ENCODE measurements around the gene STK38.

DNA sequence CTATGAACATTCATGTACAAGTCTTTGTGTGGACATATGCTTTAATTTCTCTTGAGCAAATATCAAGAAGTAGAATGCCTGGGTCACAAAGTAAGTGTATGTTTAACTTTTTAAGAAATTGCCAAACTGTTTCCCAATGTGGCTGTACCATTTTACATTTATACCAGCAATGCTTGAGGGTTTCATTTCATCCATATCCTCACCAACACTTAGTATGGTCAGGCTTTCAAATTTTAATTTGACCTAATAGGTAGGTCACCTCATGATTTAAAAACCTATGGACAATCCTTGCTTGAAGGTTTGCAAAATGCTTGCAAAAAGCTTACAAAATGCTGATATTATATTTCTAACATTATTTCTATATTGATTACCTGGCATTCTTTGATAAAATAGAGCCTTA is 27.4 kb upstream of the STK38 start:
- TF ChIP-seq, protein P1, sequence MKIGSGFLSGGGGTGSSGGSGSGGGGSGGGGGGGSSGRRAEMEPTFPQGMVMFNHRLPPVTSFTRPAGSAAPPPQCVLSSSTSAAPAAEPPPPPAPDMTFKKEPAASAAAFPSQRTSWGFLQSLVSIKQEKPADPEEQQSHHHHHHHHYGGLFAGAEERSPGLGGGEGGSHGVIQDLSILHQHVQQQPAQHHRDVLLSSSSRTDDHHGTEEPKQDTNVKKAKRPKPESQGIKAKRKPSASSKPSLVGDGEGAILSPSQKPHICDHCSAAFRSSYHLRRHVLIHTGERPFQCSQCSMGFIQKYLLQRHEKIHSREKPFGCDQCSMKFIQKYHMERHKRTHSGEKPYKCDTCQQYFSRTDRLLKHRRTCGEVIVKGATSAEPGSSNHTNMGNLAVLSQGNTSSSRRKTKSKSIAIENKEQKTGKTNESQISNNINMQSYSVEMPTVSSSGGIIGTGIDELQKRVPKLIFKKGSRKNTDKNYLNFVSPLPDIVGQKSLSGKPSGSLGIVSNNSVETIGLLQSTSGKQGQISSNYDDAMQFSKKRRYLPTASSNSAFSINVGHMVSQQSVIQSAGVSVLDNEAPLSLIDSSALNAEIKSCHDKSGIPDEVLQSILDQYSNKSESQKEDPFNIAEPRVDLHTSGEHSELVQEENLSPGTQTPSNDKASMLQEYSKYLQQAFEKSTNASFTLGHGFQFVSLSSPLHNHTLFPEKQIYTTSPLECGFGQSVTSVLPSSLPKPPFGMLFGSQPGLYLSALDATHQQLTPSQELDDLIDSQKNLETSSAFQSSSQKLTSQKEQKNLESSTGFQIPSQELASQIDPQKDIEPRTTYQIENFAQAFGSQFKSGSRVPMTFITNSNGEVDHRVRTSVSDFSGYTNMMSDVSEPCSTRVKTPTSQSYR (CRISPR knock-in tag; IDR thresholded peaks at IDR 0.05) = no peak
- TF ChIP-seq JUN (CRISPR knock-in tag; IDR thresholded peaks at IDR 0.05) (no peak), NFE2L1 (CRISPR knock-in tag; IDR thresholded peaks at IDR 0.05) (no peak), TEAD1 (CRISPR knock-in tag; IDR thresholded peaks at IDR 0.05) (no peak), ZNF263 (CRISPR knock-in tag; IDR thresholded peaks at IDR 0.05; ENCODE audit: low read depth) (no peak), MYBL2 (CRISPR knock-in tag; IDR thresholded peaks at IDR 0.05) (no peak)
- TF ChIP-seq, protein P2, sequence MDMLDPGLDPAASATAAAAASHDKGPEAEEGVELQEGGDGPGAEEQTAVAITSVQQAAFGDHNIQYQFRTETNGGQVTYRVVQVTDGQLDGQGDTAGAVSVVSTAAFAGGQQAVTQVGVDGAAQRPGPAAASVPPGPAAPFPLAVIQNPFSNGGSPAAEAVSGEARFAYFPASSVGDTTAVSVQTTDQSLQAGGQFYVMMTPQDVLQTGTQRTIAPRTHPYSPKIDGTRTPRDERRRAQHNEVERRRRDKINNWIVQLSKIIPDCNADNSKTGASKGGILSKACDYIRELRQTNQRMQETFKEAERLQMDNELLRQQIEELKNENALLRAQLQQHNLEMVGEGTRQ (CRISPR knock-in tag; IDR thresholded peaks at IDR 0.05) = no peak
- TF ChIP-seq, protein P3, sequence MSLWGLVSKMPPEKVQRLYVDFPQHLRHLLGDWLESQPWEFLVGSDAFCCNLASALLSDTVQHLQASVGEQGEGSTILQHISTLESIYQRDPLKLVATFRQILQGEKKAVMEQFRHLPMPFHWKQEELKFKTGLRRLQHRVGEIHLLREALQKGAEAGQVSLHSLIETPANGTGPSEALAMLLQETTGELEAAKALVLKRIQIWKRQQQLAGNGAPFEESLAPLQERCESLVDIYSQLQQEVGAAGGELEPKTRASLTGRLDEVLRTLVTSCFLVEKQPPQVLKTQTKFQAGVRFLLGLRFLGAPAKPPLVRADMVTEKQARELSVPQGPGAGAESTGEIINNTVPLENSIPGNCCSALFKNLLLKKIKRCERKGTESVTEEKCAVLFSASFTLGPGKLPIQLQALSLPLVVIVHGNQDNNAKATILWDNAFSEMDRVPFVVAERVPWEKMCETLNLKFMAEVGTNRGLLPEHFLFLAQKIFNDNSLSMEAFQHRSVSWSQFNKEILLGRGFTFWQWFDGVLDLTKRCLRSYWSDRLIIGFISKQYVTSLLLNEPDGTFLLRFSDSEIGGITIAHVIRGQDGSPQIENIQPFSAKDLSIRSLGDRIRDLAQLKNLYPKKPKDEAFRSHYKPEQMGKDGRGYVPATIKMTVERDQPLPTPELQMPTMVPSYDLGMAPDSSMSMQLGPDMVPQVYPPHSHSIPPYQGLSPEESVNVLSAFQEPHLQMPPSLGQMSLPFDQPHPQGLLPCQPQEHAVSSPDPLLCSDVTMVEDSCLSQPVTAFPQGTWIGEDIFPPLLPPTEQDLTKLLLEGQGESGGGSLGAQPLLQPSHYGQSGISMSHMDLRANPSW (CRISPR knock-in tag; conservative IDR thresholded peaks at IDR 0.05; ENCODE audit: low read depth) = no peak
